GM12865 (cell line): ENCODE data around the gene FAM210B.
"Not testable (repeated sequence)": the region's sequence is repeated elsewhere in the genome, so short reads cannot be mapped to it uniquely, and the experiment has no call there.

Experiments used
- DNase-seq: peaks from one replicate; pipeline ENCODE4 v3.0.0; 2010; ENCODE audit warnings: low read depth
- H3K4me3 ChIP-seq: 2 replicates; pipeline ENCODE4 v1.5.1; 2011; ENCODE audit warnings: mild to moderate bottlenecking, low read depth, low read length, control low read depth
- CTCF ChIP-seq: IDR thresholded peaks from 2 replicates; pipeline ENCODE4 v1.5.1; 2011; ENCODE audit warnings: low read length, control low read depth, low read depth, inconsistent platforms; ENCODE audit not compliant: insufficient read depth; ENCODE audit errors: missing control alignments

The FAM210B gene

DNA sequence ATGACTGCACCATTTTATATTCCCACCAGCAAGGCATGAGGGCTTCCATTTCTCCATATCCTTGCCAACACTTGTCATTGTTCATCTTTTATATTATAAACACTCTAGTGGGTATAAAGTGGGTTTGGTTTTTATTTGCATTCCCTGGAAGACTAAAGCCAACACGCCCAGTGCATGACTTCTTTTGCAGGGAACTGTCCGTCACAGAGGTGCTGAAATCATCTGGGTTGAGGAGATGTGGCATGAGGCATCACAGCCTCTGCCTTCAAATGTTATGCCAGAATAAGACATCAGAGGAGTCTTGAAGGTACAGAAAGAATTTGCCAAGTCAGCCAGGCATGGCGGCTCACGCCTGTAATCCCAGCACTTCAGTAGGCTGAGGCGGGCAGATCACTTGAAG lies 29.9 kb upstream of the FAM210B start:
- no peak for TF ChIP-seq CTCF

GRCh38 chr20:56336709-56337108 lies 22.1 kb upstream of the FAM210B start:
- DNase-seq, H3K4me3 ChIP-seq: not testable (repeated sequence)

More for the DNA sequence above, 29.9 kb upstream of the FAM210B start:
- H3K4me3 ChIP-seq, result no peak overlapping the region
- no peak for DNase-seq

GRCh38 chr20:56342783-56343182 lies 16.0 kb upstream of the FAM210B start:
- no peak for TF ChIP-seq CTCF
- no peak for DNase-seq
- H3K4me3 ChIP-seq, result no peak overlapping the region

DNA sequence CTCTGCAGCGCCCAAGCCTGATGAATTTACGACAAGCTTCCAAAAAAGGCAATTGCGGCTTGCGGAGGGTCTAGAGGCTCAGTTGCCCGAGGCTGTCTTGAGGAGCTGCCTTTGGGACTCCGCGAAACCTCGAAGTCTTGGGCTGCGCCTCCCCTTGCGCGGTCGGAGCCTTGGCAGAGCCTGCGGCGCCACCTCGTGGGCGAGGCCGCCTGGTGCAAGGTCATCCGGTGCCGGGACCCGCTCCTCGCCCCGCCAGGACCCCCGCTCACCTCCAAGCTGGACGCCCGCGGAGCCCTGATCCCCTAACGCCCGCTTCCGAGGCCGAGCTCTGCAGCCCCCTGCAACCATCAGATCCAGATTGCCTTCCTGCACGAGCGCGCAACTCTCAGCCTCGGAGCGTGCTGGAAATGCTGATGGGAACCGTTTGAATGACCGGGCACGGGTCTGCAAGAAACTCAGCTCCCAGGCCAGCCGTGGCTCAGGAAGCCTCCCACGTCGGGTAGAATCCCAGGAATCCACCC lies 14.9 kb upstream of the FAM210B start:
- H3K4me3 ChIP-seq, result no peak overlapping the region
- DNase-seq, result peak; percentile 53
- peak; percentile 83 for TF ChIP-seq CTCF

DNA sequence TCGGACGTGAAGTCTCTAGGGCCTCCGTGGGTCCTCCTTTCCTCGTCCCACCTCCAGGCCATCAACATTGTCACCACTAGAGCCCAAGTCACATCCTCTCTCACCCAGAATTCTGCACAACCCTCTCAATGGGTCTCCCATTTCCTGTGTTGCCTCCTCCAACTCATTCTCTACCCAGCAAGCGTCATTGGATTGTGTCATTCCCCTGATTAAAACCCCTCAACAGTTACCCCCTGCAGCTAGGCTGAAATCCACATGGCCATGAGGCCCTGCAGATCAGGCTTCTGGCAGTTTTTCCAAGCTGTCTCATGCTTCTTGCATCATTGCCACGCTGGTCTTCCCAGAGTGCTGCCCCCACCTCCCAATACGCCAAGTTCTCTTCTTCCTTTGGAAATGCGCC lies 12.9 kb upstream of the FAM210B start:
- no peak for TF ChIP-seq CTCF
- no peak for DNase-seq
- no peak overlapping the region for H3K4me3 ChIP-seq

DNA sequence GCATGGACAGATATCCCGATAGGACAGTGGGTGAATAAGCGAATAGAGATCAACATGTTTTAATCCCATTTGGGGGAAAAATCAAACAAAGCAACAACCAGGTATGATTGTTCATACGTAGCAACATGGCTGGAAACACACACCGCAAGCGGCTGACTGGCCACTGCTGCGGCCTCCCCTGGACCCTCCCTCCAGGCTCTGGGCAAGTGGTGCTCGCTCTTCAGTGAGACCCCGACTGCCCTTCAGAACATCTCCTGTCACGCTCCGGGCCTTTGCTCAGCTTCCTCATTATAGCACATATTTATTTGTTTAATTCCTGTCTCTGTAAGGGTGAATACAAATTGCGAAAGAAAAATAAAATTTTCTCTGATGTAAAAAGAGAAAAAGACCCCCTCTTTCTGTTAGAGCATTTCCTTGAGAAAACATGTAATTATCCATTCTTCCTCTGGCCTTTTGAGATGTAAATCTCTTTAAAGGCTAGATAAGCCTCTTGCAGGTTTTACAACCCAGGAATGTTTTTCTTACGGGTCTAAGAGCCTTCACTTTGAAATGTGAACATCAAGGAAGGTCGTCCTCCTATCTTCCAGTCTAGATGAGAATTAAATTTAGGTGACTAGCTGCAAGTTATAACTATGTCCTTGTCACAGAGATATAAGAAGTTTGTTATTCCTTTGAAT lies 11.0 kb upstream of the FAM210B start:
- no peak for DNase-seq
- H3K4me3 ChIP-seq, result no peak overlapping the region
- no peak for TF ChIP-seq CTCF

DNA sequence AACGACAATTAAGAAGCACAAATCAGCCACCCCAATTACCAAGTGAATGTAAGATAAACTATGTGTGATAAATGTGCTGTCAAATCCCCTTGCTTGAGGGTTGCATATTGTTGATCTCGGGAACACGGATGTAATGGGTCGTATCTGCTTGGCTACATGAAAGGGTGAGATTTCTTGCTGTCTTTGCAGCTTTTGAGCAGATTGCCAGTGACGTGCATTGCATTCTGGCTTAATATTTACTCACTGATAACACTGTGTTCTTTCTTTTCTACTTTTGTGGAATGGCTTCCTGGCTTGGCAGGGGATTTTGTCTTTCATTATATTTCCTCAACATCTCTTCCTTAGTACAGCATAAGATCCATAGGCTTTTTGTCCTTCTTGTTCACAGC lies 10.5 kb upstream of the FAM210B start:
- no peak for DNase-seq
- TF ChIP-seq CTCF, result no peak
- H3K4me3 ChIP-seq, result no peak overlapping the region
